ENCODE measurements around the gene CLEC18A.
"Not testable (repeated sequence)": the region's sequence is repeated elsewhere in the genome, so short reads cannot be mapped to it uniquely, and the experiment has no call there.

The CLEC18A gene

GRCh38 chr16:69931631-69932030, 19.5 kb upstream of the CLEC18A start:
- no peak for FAIRE-seq

- FAIRE-seq: no peak
Observed at GRCh38 chr16:69932228-69932627, 18.9 kb upstream of the CLEC18A start.

GRCh38 chr16:69932691-69933392, 18.3 kb upstream of the CLEC18A start:
- no peak for FAIRE-seq

GRCh38 chr16:69934044-69934443, 17.1 kb upstream of the CLEC18A start:
- FAIRE-seq: no peak

- no peak for FAIRE-seq
Observed at GRCh38 chr16:69934751-69935150, 16.4 kb upstream of the CLEC18A start.

DNA sequence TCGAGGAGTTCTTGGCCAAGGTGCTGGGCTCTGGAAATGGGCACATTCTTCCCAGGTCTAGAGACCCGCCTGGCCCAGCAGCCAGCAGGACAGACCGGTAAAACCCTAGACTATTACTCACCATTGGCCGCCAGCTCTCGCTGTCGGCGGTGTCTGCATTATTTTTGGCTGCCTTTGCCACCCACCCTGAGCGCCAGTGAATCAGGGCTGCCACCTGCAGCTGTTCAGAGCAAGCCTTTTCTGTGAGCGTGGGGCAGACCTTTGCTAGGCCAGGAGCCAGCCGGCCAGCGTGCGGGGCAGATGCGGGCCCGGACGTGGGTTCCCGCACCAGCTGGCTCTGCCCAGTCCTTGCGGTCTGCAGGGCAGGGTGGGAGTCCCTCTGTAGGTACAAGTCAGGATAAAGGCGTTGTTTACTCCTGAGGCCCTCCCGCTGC, 15.8 kb upstream of the CLEC18A start:
- no peak for FAIRE-seq

DNA sequence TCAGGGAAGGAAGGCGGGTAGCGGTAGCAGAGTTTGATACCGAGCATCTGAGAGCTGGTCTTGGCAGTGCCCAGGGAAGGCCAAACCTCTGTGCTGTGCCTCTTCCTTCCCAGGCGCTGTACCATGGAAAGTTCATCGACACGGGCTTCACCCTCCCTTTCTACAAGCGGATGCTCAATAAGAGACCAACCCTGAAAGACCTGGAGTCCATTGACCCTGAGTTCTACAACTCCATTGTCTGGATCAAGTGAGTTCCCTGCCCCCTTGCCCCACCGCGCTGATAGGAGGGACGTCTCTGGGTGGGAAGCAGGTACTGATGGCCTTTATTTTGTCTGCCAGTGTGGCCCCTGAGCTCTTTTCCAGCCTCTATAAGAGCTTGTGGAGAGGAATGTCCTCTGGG, 15.4 kb upstream of the CLEC18A start:
- FAIRE-seq: no peak

GRCh38 chr16:69936252-69936651, 14.9 kb upstream of the CLEC18A start:
- FAIRE-seq: no peak

- no peak for FAIRE-seq
Observed at GRCh38 chr16:69936751-69937211, 14.4 kb upstream of the CLEC18A start.

- no peak for FAIRE-seq
Observed at GRCh38 chr16:69937465-69937951, 13.6 kb upstream of the CLEC18A start.

GRCh38 chr16:69938981-69939820, 11.9 kb upstream of the CLEC18A start:
- FAIRE-seq: no peak

- FAIRE-seq: no peak
Observed at GRCh38 chr16:69939821-69940585, 11.1 kb upstream of the CLEC18A start.

DNA sequence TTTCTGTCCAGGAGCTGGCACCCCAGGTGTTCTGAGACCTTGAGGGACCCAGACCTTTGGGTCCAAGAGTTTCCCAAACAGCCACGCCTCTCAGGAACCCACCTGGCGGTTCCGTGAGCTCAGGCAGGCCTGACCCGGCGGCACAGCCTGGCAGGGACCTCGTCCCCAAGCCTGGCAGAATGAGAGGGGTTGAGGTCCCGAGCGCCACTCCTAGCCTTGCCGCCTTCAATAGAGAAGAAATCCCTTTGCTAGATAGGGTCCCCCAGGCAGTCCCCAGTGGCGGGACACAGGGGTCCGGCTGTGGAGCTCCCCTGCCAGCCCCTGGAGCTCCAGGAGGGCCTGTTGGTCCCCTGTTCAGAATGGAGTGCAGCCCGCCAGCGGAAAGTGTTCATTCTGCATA, 10.5 kb upstream of the CLEC18A start:
- no peak for FAIRE-seq

- no peak for FAIRE-seq
Observed at GRCh38 chr16:69941251-69942098, 9.7 kb upstream of the CLEC18A start.

DNA sequence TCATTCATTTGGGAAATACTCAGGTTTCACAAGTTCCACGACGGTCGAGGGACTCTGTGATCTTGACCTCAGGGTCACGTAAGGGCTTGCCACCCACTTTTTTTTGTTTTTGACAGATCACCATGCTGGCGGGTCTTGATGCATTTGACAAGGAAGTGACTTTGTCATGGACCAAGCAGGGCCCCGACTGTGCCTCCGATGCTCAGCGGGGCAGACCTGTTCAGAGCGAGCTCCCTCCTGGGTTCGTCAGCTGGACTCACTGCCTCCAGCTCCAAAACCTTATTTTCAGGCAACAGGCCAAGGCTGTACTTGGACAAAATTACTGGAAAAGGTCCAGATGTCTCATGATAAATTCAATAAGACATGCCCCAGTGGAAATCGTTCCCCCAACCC, 9.0 kb upstream of the CLEC18A start:
- no peak for FAIRE-seq

DNA sequence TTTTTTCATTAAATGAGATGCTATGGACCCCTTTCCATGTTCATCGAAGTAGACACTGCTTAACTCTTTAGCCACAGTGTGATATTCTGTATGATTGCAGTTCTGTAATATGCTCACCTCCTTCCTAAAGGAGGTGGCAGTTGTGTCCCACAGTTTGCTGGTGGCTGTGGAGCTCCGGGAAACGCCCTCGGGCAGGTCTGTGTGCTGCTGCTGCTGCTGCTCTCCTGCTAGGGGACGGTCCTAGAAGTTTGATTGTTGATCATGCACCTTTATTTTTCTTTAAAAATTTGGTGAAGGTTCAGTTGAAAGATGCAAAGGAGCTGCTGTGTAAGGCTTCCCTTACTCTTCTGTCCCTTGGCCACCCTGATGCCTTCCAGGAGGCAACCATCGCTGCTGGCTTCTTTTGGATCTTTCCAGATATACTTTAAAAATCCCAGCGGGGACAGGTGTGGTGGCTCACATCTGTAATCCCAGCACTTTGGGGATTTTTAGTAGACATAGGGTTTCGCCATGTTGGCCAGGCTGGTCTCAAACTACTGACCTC, 8.4 kb upstream of the CLEC18A start:
- FAIRE-seq: no peak

- not testable (repeated sequence) for FAIRE-seq
Observed at GRCh38 chr16:69943241-69944036, 7.7 kb upstream of the CLEC18A start.

DNA sequence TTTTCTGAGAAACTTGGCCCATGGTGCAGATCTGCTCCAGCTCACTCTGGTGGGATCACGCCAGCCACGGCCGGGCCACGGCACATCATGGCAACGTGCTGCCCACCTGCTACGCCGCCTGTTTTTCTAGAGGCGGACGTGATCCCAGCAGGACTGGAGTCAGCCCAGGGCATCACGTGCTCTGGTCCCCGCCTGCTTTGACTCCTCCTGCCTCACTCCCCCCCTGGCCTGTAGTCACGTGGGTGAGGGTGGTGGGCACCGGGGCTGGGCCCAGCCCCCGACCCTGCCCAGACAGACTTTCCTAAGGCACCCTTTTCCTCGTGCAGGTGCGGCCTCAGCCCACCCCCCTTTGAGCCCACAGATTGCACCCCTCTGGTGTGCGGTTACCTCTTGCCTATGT, 723 bp upstream of the CLEC18A start:
- FAIRE-seq: not testable (repeated sequence)

DNA sequence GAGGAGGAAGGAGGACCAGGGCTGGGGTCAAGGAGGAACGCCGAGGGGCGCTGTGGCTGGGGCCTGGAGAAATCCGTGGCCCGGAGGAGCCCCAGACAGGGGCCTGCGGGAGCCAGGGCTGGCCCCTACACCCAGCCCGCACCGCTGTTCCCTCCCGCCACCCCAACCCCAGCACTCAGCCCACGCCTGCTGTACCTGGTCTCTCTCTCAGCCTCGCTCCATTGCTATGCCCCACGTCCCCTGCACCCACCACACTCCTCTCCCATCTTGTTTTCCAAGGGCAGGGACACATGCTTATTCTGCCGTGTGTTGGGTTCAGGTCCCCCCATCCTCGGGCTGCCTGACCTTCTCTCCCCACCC, 518 bp downstream of the CLEC18A start:
- not testable (repeated sequence) for FAIRE-seq

- FAIRE-seq: not testable (repeated sequence)
Observed at GRCh38 chr16:69952116-69952515, 982 bp downstream of the CLEC18A start.
